ENCODE data around the gene LYL1. TPM values are rescaled to one million over a fixed set of nuclear protein-coding genes. Genes with fewer than 3 reads are reported as not detected.

Gene LYL1
- total and polyA plus RNA-seq, 2 of the 13 experiments (the other 11 are each of a cell fraction or from before 2014, with no cell fraction given) = 0.75 to 0.92 TPM

DNA sequence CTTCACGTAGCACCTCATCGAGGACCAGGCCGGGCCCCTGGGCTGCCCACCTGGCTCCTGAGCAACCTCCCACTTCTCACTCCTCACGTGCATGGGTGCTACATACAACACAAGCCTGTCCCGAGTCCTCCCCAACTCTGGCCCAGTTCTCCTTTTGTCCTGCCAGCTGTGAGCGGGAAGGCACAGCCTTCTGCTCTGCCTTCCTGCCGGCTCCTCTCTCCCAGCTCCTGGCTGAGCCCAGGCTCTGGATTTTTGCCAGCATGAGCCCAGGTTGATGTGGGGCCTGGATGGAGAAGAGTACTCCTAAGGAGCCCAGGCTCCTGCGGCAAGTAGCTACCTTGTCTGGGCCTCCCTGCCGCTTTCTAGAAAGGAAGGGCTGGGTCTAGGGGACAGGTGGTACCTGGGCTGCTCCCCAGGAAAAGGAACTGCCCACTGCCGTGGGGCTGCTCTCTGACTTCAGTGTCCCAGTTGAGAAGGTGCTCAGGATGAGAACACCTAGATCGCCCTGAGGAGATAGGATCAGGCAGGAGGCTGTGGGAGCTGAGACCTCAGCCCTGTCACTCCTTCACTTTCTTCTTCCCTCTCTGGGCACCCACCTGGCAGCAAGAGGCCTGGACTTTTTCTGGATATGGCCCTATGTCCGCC, 23.6 kb downstream of the LYL1 start (continued):
- TF ChIP-seq, protein P1, sequence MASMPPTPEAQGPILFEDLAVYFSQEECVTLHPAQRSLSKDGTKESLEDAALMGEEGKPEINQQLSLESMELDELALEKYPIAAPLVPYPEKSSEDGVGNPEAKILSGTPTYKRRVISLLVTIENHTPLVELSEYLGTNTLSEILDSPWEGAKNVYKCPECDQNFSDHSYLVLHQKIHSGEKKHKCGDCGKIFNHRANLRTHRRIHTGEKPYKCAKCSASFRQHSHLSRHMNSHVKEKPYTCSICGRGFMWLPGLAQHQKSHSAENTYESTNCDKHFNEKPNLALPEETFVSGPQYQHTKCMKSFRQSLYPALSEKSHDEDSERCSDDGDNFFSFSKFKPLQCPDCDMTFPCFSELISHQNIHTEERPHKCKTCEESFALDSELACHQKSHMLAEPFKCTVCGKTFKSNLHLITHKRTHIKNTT (CRISPR knock-in tag; IDR thresholded peaks at IDR 0.05) = no peak
- TF ChIP-seq ZNF3 (CRISPR knock-in tag; IDR thresholded peaks at IDR 0.05) = no peak

DNA sequence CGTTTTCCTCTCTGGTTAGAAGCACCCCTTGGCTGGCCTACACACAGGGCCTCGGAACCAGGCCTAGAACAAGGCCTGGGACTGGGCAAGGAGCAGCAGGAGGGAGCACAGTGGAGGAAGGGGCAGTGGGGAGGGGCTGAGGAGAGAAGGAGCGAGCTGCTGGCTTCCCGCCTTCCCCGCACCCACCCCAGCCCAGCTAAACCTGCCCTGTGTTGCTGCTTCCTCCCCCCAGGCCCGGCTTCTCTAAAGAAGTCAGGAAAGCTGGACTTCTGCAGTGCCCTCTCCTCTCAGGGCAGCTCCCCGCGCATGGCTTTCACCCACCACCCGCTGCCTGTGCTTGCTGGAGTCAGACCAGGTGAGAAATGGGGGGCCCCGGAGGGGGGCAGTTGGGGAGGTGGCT, 24.3 kb downstream of the LYL1 start:
- H3K4me2 ChIP-seq (ENCODE audit: low read depth, low read length) = no peak overlapping the region
- intact Hi-C loops (cut with micrococcal nuclease; ENCODE audit: unreplicated experiment) (no loop called here), in situ Hi-C loops (cut with HindIII; ENCODE audit: extremely low pct_ligation_motif_present, low pct_unique_long_range_greater_than_20kb) (no loop called here)
- no peak overlapping the region for H3K9ac ChIP-seq (ENCODE audit: insufficient read depth, low read depth, low read length)
- no peak overlapping the region for H3K4me3 ChIP-seq (replicated peaks in 1 of 3; ENCODE audit: insufficient read depth in 1 of 3, low read depth in 2 of 3, low read length in 3 of 3)
- FAIRE-seq (no peak), ATAC-seq (no peak), DNase-seq (ENCODE audit: low spot score) (no peak)
- peaks cover 11% of the 10 kb centered on the region for H3K4me1 ChIP-seq (ENCODE audit: insufficient read depth, low read length)
- ChIA-PET POLR2A (no interaction called here), CTCF (ENCODE audit: low intra/inter-chr PET ratio, low total read pairs) (no interaction called here)
- H3K36me3 ChIP-seq (replicated peaks in 1 of 2; ENCODE audit: control insufficient read depth in 1 of 2, insufficient read depth in 2 of 2, low read length in 2 of 2) = peaks cover 18 to 51% of the 10 kb centered on the region in 2 experiments; a peak in 4 of 5 replicates
- BruUV-seq (replicated peaks) = no TSS peak
- 96% methylated on average over 5 of the region's 10 CpGs for WGBS (ENCODE audit: low lambda C conversion rate)
- no peaks in the 10 kb centered on the region for H3K79me2 ChIP-seq (ENCODE audit: insufficient read depth, low read length)
- no peaks in the 10 kb centered on the region for H4K20me1 ChIP-seq (ENCODE audit: insufficient read depth, low read length)
- no peaks in the 10 kb centered on the region for H3K9me3 ChIP-seq (ENCODE audit: low read length)
- H3K27ac ChIP-seq (ENCODE audit: extremely low read length, insufficient read depth, low read length) = no peak overlapping the region
- no peaks in the 10 kb centered on the region for H3K27me3 ChIP-seq (ENCODE audit: control insufficient read depth in 1 of 2, insufficient read depth in 2 of 2, low read length in 2 of 2)
- no peak overlapping the region for H2AFZ ChIP-seq (ENCODE audit: low read length)
- TF ChIP-seq, protein P2, sequence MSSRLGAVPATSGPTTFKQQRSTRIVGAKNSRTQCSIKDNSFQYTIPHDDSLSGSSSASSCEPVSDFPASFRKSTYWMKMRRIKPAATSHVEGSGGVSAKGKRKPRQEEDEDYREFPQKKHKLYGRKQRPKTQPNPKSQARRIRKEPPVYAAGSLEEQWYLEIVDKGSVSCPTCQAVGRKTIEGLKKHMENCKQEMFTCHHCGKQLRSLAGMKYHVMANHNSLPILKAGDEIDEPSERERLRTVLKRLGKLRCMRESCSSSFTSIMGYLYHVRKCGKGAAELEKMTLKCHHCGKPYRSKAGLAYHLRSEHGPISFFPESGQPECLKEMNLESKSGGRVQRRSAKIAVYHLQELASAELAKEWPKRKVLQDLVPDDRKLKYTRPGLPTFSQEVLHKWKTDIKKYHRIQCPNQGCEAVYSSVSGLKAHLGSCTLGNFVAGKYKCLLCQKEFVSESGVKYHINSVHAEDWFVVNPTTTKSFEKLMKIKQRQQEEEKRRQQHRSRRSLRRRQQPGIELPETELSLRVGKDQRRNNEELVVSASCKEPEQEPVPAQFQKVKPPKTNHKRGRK (CRISPR knock-in tag; IDR thresholded peaks at IDR 0.05) = no peak
- no peak for TF ChIP-seq ZNF775 (CRISPR knock-in tag; IDR thresholded peaks at IDR 0.05; ENCODE audit: borderline replicate concordance)
- TF ChIP-seq, protein P3, sequence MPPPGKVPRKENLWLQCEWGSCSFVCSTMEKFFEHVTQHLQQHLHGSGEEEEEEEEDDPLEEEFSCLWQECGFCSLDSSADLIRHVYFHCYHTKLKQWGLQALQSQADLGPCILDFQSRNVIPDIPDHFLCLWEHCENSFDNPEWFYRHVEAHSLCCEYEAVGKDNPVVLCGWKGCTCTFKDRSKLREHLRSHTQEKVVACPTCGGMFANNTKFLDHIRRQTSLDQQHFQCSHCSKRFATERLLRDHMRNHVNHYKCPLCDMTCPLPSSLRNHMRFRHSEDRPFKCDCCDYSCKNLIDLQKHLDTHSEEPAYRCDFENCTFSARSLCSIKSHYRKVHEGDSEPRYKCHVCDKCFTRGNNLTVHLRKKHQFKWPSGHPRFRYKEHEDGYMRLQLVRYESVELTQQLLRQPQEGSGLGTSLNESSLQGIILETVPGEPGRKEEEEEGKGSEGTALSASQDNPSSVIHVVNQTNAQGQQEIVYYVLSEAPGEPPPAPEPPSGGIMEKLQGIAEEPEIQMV (CRISPR knock-in tag; IDR thresholded peaks at IDR 0.05; ENCODE audit: low read depth) = no peak
- no peak for TF ChIP-seq ZNF101 (CRISPR knock-in tag; IDR thresholded peaks at IDR 0.05; ENCODE audit: borderline replicate concordance, low read depth)
- TF ChIP-seq, protein P4, sequence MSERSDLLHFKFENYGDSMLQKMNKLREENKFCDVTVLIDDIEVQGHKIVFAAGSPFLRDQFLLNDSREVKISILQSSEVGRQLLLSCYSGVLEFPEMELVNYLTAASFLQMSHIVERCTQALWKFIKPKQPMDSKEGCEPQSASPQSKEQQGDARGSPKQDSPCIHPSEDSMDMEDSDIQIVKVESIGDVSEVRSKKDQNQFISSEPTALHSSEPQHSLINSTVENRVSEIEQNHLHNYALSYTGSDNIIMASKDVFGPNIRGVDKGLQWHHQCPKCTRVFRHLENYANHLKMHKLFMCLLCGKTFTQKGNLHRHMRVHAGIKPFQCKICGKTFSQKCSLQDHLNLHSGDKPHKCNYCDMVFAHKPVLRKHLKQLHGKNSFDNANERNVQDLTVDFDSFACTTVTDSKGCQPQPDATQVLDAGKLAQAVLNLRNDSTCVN (CRISPR knock-in tag; IDR thresholded peaks at IDR 0.05; ENCODE audit: borderline replicate concordance) = no peak
- no peak for TF ChIP-seq ZNF331 (CRISPR knock-in tag; IDR thresholded peaks at IDR 0.05)
- TF ChIP-seq, protein P5, sequence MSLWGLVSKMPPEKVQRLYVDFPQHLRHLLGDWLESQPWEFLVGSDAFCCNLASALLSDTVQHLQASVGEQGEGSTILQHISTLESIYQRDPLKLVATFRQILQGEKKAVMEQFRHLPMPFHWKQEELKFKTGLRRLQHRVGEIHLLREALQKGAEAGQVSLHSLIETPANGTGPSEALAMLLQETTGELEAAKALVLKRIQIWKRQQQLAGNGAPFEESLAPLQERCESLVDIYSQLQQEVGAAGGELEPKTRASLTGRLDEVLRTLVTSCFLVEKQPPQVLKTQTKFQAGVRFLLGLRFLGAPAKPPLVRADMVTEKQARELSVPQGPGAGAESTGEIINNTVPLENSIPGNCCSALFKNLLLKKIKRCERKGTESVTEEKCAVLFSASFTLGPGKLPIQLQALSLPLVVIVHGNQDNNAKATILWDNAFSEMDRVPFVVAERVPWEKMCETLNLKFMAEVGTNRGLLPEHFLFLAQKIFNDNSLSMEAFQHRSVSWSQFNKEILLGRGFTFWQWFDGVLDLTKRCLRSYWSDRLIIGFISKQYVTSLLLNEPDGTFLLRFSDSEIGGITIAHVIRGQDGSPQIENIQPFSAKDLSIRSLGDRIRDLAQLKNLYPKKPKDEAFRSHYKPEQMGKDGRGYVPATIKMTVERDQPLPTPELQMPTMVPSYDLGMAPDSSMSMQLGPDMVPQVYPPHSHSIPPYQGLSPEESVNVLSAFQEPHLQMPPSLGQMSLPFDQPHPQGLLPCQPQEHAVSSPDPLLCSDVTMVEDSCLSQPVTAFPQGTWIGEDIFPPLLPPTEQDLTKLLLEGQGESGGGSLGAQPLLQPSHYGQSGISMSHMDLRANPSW (CRISPR knock-in tag; IDR thresholded peaks at IDR 0.05; ENCODE audit: borderline replicate concordance) = no peak
- no peak for TF ChIP-seq ZNF382 (CRISPR knock-in tag; IDR thresholded peaks at IDR 0.05; ENCODE audit: borderline replicate concordance)
- TF ChIP-seq, protein P6, sequence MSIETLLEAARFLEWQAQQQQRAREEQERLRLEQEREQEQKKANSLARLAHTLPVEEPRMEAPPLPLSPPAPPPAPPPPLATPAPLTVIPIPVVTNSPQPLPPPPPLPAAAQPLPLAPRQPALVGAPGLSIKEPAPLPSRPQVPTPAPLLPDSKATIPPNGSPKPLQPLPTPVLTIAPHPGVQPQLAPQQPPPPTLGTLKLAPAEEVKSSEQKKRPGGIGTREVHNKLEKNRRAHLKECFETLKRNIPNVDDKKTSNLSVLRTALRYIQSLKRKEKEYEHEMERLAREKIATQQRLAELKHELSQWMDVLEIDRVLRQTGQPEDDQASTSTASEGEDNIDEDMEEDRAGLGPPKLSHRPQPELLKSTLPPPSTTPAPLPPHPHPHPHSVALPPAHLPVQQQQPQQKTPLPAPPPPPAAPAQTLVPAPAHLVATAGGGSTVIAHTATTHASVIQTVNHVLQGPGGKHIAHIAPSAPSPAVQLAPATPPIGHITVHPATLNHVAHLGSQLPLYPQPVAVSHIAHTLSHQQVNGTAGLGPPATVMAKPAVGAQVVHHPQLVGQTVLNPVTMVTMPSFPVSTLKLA (IDR thresholded peaks at IDR 0.05) = no peak
- no peak for TF ChIP-seq TBX3 (IDR thresholded peaks at IDR 0.05; ENCODE audit: borderline replicate concordance)
